OCI-LY3 (cell line): ENCODE data around the gene SPATA46.
"Not testable (repeated sequence)": the region's sequence is repeated elsewhere in the genome, so short reads cannot be mapped to it uniquely, and the experiment has no call there.

Source experiments
- H2AFZ ChIP-seq: fragments of 200-600, 300-600 bp; shearing (Covaris generic); 2 replicates; pipeline ENCODE4 v1.6.0; 2014; ENCODE audit warnings: antibody characterized with exemption, low read depth, low read length
- H3K27ac ChIP-seq: fragments of 200-600, 300-600 bp; sonication (generic); 2 replicates; pipeline ENCODE4 v1.5.1; 2014; ENCODE audit warnings: mild to moderate bottlenecking, low read length, moderate library complexity, mixed read lengths
- H3K27me3 ChIP-seq: fragments of 200-600, 300-600 bp; sonication (generic); 2 replicates; pipeline ENCODE4 v1.6.1; 2014; ENCODE audit warnings: low read depth, low read length, mixed read lengths
- H3K36me3 ChIP-seq: fragments of 200-600, 300-600 bp; sonication (generic); replicated peaks from 2 replicates; pipeline ENCODE3; 2014; ENCODE audit warnings: low read depth, low read length, mixed read lengths
- H3K4me1 ChIP-seq: fragments of 300-600, 200-600 bp; sonication (generic); 2 replicates; pipeline ENCODE4 v1.6.1; 2014; ENCODE audit warnings: low read length, mixed read lengths
- H3K4me2 ChIP-seq: fragments of 200-600, 300-600 bp; sonication (generic); 2 replicates; pipeline ENCODE4 v1.6.1; 2014; ENCODE audit warnings: low read length, mixed read lengths
- H3K4me3 ChIP-seq: fragments of 300-600, 200-600 bp; sonication (generic); 2 replicates; pipeline ENCODE4 v1.5.1; 2014; ENCODE audit warnings: antibody characterized with exemption, mild to moderate bottlenecking, low read length, moderate library complexity
- H3K79me2 ChIP-seq: fragments of 300-600, 200-600 bp; shearing (Covaris generic); 2 replicates; pipeline ENCODE4 v1.6.1; 2014; ENCODE audit warnings: mild to moderate bottlenecking, low read length, mixed read lengths
- H3K9ac ChIP-seq: fragments of 300-600, 200-600 bp; shearing (Covaris generic); 2 replicates; pipeline ENCODE4 v1.6.0; 2014; ENCODE audit warnings: mild to moderate bottlenecking, low read length, moderate library complexity
- H3K9me3 ChIP-seq: fragments of 200-600, 300-600 bp; shearing (Covaris generic); 2 replicates; pipeline ENCODE4 v1.6.1; 2014; ENCODE audit warnings: low read length, mixed read lengths; ENCODE audit not compliant: insufficient read depth
- H4K20me1 ChIP-seq: fragments of 200-600, 300-600 bp; sonication (generic); 2 replicates; pipeline ENCODE4 v1.6.1; 2016; ENCODE audit warnings: low read length, mixed read lengths; ENCODE audit not compliant: insufficient read depth
- CTCF ChIP-seq: fragments of 200-600, 300-600 bp; sonication (generic); IDR thresholded peaks from 2 replicates; pipeline ENCODE4 v1.5.1; 2014; ENCODE audit warnings: antibody characterized with exemption, low read length, low read depth
- EZH2phosphoT487 ChIP-seq: fragments of 200-600 bp; shearing (Covaris generic); IDR thresholded peaks from 2 replicates; pipeline ENCODE4 v1.6.1; 2018; ENCODE audit warnings: antibody characterized with exemption, mixed run types, low read depth

The SPATA46 gene

GRCh38 chr1:162418584-162418983 is 41.9 kb upstream of the SPATA46 start:
- H3K9ac ChIP-seq, result not testable (repeated sequence)
- H3K4me1 ChIP-seq, result peaks cover 11% of the 10 kb centered on the region

GRCh38 chr1:162417650-162418049 is 41.0 kb upstream of the SPATA46 start:
- H3K27me3 ChIP-seq, result peaks cover 12% of the 10 kb centered on the region
- H3K4me2 ChIP-seq, result no peak overlapping the region
- no peak overlapping the region for H3K9ac ChIP-seq
- H3K36me3 ChIP-seq, result no peaks in the 10 kb centered on the region
- H3K9me3 ChIP-seq, result no peaks in the 10 kb centered on the region
- H3K4me1 ChIP-seq, result peaks cover 2% of the 10 kb centered on the region
- H3K27ac ChIP-seq, result no peak overlapping the region
- no peak for TF ChIP-seq CTCF
- TF ChIP-seq EZH2phosphoT487, result no peak
- no peak overlapping the region for H3K4me3 ChIP-seq
- no peaks in the 10 kb centered on the region for H4K20me1 ChIP-seq
- no peaks in the 10 kb centered on the region for H3K79me2 ChIP-seq
- H2AFZ ChIP-seq, result no peak overlapping the region

More at GRCh38 chr1:162418584-162418983, 41.9 kb upstream of the SPATA46 start:
- H4K20me1 ChIP-seq, H3K79me2 ChIP-seq, H3K4me2 ChIP-seq, H2AFZ ChIP-seq, H3K4me3 ChIP-seq, H3K9me3 ChIP-seq, H3K27ac ChIP-seq, H3K36me3 ChIP-seq: not testable (repeated sequence)
- H3K27me3 ChIP-seq, result peaks cover 13% of the 10 kb centered on the region

GRCh38 chr1:162416909-162417308 is 40.3 kb upstream of the SPATA46 start:
- Histone ChIP-seq H3K4me2 (no peak overlapping the region), H3K9ac (no peak overlapping the region), H4K20me1 (no peaks in the 10 kb centered on the region), H2AFZ (no peak overlapping the region), H3K4me3 (no peak overlapping the region), H3K9me3 (no peaks in the 10 kb centered on the region), H3K79me2 (no peaks in the 10 kb centered on the region), H3K27ac (no peak overlapping the region), H3K27me3 (peaks cover 13% of the 10 kb centered on the region; the same call in 1 of the 2 replicates), H3K36me3 (no peaks in the 10 kb centered on the region), H3K4me1 (no peaks in the 10 kb centered on the region)
- TF ChIP-seq CTCF (no peak), EZH2phosphoT487 (no peak)

GRCh38 chr1:162416215-162416614 is 39.6 kb upstream of the SPATA46 start:
- Histone ChIP-seq H3K79me2 (no peaks in the 10 kb centered on the region), H3K27ac (no peak overlapping the region), H3K4me3 (no peak overlapping the region), H3K9me3 (no peaks in the 10 kb centered on the region), H3K27me3 (peaks cover 16% of the 10 kb centered on the region; the same call in 1 of the 2 replicates), H3K36me3 (no peaks in the 10 kb centered on the region), H3K4me1 (no peaks in the 10 kb centered on the region), H3K9ac (no peak overlapping the region), H2AFZ (no peak overlapping the region), H4K20me1 (no peaks in the 10 kb centered on the region), H3K4me2 (no peak overlapping the region)
- TF ChIP-seq EZH2phosphoT487, result no peak
- no peak for TF ChIP-seq CTCF

- Histone ChIP-seq H2AFZ (no peak within 1 kb of the TSS), H3K36me3 (no peaks in the 10 kb centered on the region), H3K27ac (no peak within 1 kb of the TSS), H3K9ac (no peak within 1 kb of the TSS), H3K79me2 (no peaks in the 10 kb centered on the region), H3K27me3 (peaks cover 18% of the 10 kb centered on the region; the same call in 1 of the 2 replicates), H3K4me3 (no peak within 1 kb of the TSS), H3K9me3 (no peaks in the 10 kb centered on the region), H4K20me1 (no peaks in the 10 kb centered on the region), H3K4me1 (no peaks in the 10 kb centered on the region), H3K4me2 (no peak within 1 kb of the TSS)
- TF ChIP-seq CTCF, result no peak
- TF ChIP-seq EZH2phosphoT487, result no peak
These were observed 35.3 kb upstream of the SPATA46 start, which contains the start of gene SH2D1B for GRCh38 chr1:162412002-162412401. SH2D1B (minus strand) TSS chr1:162412136; CDS start chr1:162412016, 120 bp downstream.
